ENCODE measurements around the gene ARL15.

- TF ChIP-seq CTCF (IDR thresholded peaks at IDR 0.05), result no peak
- no peak for TF ChIP-seq POLR2A (IDR thresholded peaks at IDR 0.05)
Observed at GRCh38 chr5:53871050-53871449, 439.3 kb downstream of the ARL15 start.
